Immature natural killer cell (primary cell): ENCODE measurements around the gene CDON. TPM values are rescaled to one million over a fixed set of nuclear protein-coding genes. Genes with fewer than 3 reads are reported as not detected.

Experiments used
- DNase-seq, 3 donors: peaks; one replicate each; pipeline ENCODE4 v3.0.0; 2022; ENCODE audit warnings: mixed read lengths in 1 of 3
- H3K27ac Mint-ChIP-seq, 6 donors: one replicate each; pipeline ENCODE4 v1.8.0; 2020; ENCODE audit warnings: mixed read lengths in 6 of 6, mild to moderate bottlenecking in 5 of 6, inconsistent platforms in 4 of 6, moderate library complexity in 3 of 6
- H3K27me3 Mint-ChIP-seq, 3 donors: one replicate each; pipeline ENCODE4 v1.8.0; 2020 to 2021; ENCODE audit warnings: low read depth in 3 of 3, mild to moderate bottlenecking in 3 of 3, mixed read lengths in 3 of 3, moderate library complexity in 3 of 3, inconsistent platforms in 1 of 3
- H3K36me3 Mint-ChIP-seq, 3 donors: one replicate each; pipeline ENCODE4 v1.8.0; 2020; ENCODE audit warnings: mixed read lengths in 3 of 3, inconsistent platforms in 2 of 3, mild to moderate bottlenecking in 2 of 3
- H3K4me1 Mint-ChIP-seq, 2 donors: one replicate each; pipeline ENCODE4 v1.8.0; 2020; ENCODE audit warnings: inconsistent platforms in 2 of 2, mild to moderate bottlenecking in 2 of 2, mixed read lengths in 2 of 2, moderate library complexity in 1 of 2
- H3K4me3 Mint-ChIP-seq, 5 donors: one replicate each; pipeline ENCODE4 v1.8.0; 2020; ENCODE audit warnings: mild to moderate bottlenecking in 5 of 5, mixed read lengths in 5 of 5, inconsistent platforms in 3 of 5, moderate library complexity in 3 of 5
- H3K9me3 Mint-ChIP-seq, 6 donors: one replicate each; pipeline ENCODE4 v1.8.0; 2020; ENCODE audit warnings: mild to moderate bottlenecking in 6 of 6, mixed read lengths in 6 of 6, inconsistent platforms in 4 of 6, moderate library complexity in 3 of 6
- polyA plus RNA-seq, 3 donors: library from polyadenylated mRNA; unstranded; fragments of 300-500 nt; fragmentation: Illumina TruSeq; gene quantifications; one replicate each; pipeline ENCODE4 v1.2.3, GENCODE V29; 2021

The CDON gene
- polyA plus RNA-seq, 3 donors from 2014 or later = not detected

- Mint-ChIP-seq H3K4me3 (no peak overlapping the region), H3K27ac (no peak overlapping the region), H3K4me1 (no peaks in the 10 kb centered on the region), H3K27me3 (peaks cover 4 to 9% (median 8%) of the 10 kb centered on the region in 3 donors), H3K36me3 (no peaks in the 10 kb centered on the region), H3K9me3 (no peaks in the 10 kb centered on the region)
- no peak for DNase-seq
Measured at GRCh38 chr11:126098204-126098769, 35.6 kb upstream of the CDON start.

- H3K36me3 Mint-ChIP-seq = no peaks in the 10 kb centered on the region
- H3K4me3 Mint-ChIP-seq = no peak overlapping the region
- H3K4me1 Mint-ChIP-seq = no peaks in the 10 kb centered on the region
Measured at GRCh38 chr11:126095745-126096144, 33.1 kb upstream of the CDON start.

GRCh38 chr11:126090452-126090851, 27.8 kb upstream of the CDON start:
- no peaks in the 10 kb centered on the region for H3K4me1 Mint-ChIP-seq
- H3K9me3 Mint-ChIP-seq = no peaks in the 10 kb centered on the region
- H3K36me3 Mint-ChIP-seq = no peaks in the 10 kb centered on the region
- DNase-seq = no peak
- H3K4me3 Mint-ChIP-seq = no peak overlapping the region
- H3K27ac Mint-ChIP-seq = no peak overlapping the region
- peaks cover 0 to 5% (median 2%) of the 10 kb centered on the region in 3 donors for H3K27me3 Mint-ChIP-seq

More at GRCh38 chr11:126095745-126096144, 33.1 kb upstream of the CDON start:
- DNase-seq = no peak
- Mint-ChIP-seq H3K27ac (no peak overlapping the region), H3K27me3 (peaks cover 5 to 8% (median 6%) of the 10 kb centered on the region in 3 donors), H3K9me3 (no peaks in the 10 kb centered on the region)

- no peaks in the 10 kb centered on the region for H3K4me1 Mint-ChIP-seq
- H3K36me3 Mint-ChIP-seq = no peaks in the 10 kb centered on the region
- DNase-seq = no peak
- no peaks in the 10 kb centered on the region for H3K9me3 Mint-ChIP-seq
- H3K4me3 Mint-ChIP-seq = no peak overlapping the region
- no peak overlapping the region for H3K27ac Mint-ChIP-seq
- H3K27me3 Mint-ChIP-seq = peaks cover 0 to 5% (median 0%) of the 10 kb centered on the region in 3 donors
Measured at GRCh38 chr11:126088999-126089398, 26.3 kb upstream of the CDON start.

GRCh38 chr11:126086248-126086647, 23.6 kb upstream of the CDON start:
- Mint-ChIP-seq H3K27me3 (peaks cover 0 to 3% (median 3%) of the 10 kb centered on the region in 3 donors), H3K9me3 (no peaks in the 10 kb centered on the region), H3K4me3 (no peak overlapping the region), H3K27ac (no peak overlapping the region), H3K4me1 (peaks cover 0 to 2% of the 10 kb centered on the region in 2 donors), H3K36me3 (no peaks in the 10 kb centered on the region)
- DNase-seq = no peak

GRCh38 chr11:126084608-126084912, 21.9 kb upstream of the CDON start:
- no peak for DNase-seq
- Mint-ChIP-seq H3K27ac (no peak overlapping the region), H3K27me3 (peaks cover 0 to 7% (median 3%) of the 10 kb centered on the region in 3 donors), H3K9me3 (no peaks in the 10 kb centered on the region), H3K36me3 (no peaks in the 10 kb centered on the region), H3K4me1 (peaks cover 0 to 2% of the 10 kb centered on the region in 2 donors), H3K4me3 (no peak overlapping the region)

- Mint-ChIP-seq H3K27me3 (peaks cover 0 to 7% (median 3%) of the 10 kb centered on the region in 3 donors), H3K9me3 (no peaks in the 10 kb centered on the region), H3K4me1 (peaks cover 0 to 2% of the 10 kb centered on the region in 2 donors), H3K36me3 (no peaks in the 10 kb centered on the region), H3K27ac (no peak overlapping the region), H3K4me3 (no peak overlapping the region)
- no peak for DNase-seq
Measured at GRCh38 chr11:126083829-126084607, 21.4 kb upstream of the CDON start.

GRCh38 chr11:126082251-126083109, 19.8 kb upstream of the CDON start:
- H3K4me1 Mint-ChIP-seq = peaks cover 0 to 2% of the 10 kb centered on the region in 2 donors
- no peak overlapping the region for H3K27ac Mint-ChIP-seq
- no peak overlapping the region for H3K4me3 Mint-ChIP-seq

GRCh38 chr11:126081915-126082250, 19.2 kb upstream of the CDON start:
- no peaks in the 10 kb centered on the region for H3K36me3 Mint-ChIP-seq
- no peak overlapping the region for H3K4me3 Mint-ChIP-seq
- H3K27ac Mint-ChIP-seq = no peak overlapping the region
- peaks cover 0 to 2% of the 10 kb centered on the region in 2 donors for H3K4me1 Mint-ChIP-seq
- H3K9me3 Mint-ChIP-seq = no peaks in the 10 kb centered on the region
- H3K27me3 Mint-ChIP-seq = peaks cover 0 to 7% (median 7%) of the 10 kb centered on the region in 3 donors
- no peak for DNase-seq

More at GRCh38 chr11:126082251-126083109, 19.8 kb upstream of the CDON start:
- Mint-ChIP-seq H3K36me3 (no peaks in the 10 kb centered on the region), H3K9me3 (no peaks in the 10 kb centered on the region), H3K27me3 (peaks cover 0 to 7% (median 7%) of the 10 kb centered on the region in 3 donors)
- no peak for DNase-seq

GRCh38 chr11:126080161-126080941, 17.7 kb upstream of the CDON start:
- Mint-ChIP-seq H3K9me3 (no peaks in the 10 kb centered on the region), H3K27me3 (peaks cover 0 to 7% (median 7%) of the 10 kb centered on the region in 3 donors), H3K27ac (no peak overlapping the region), H3K4me3 (no peak overlapping the region), H3K36me3 (no peaks in the 10 kb centered on the region), H3K4me1 (peaks cover 0 to 2% of the 10 kb centered on the region in 2 donors)
- no peak for DNase-seq

- DNase-seq = no peak
- no peak overlapping the region for H3K4me3 Mint-ChIP-seq
- H3K27me3 Mint-ChIP-seq = peaks cover 3 to 7% (median 7%) of the 10 kb centered on the region in 3 donors
- peaks cover 0 to 2% of the 10 kb centered on the region in 2 donors for H3K4me1 Mint-ChIP-seq
- H3K9me3 Mint-ChIP-seq = no peaks in the 10 kb centered on the region
- H3K27ac Mint-ChIP-seq = no peak overlapping the region
- no peaks in the 10 kb centered on the region for H3K36me3 Mint-ChIP-seq
Measured at GRCh38 chr11:126079621-126080124, 17.0 kb upstream of the CDON start.

GRCh38 chr11:126076641-126077040, 14.0 kb upstream of the CDON start:
- Mint-ChIP-seq H3K4me1 (no peaks in the 10 kb centered on the region), H3K27me3 (peaks cover 4 to 6% (median 5%) of the 10 kb centered on the region in 3 donors), H3K27ac (no peak overlapping the region), H3K4me3 (no peak overlapping the region), H3K9me3 (no peaks in the 10 kb centered on the region), H3K36me3 (no peaks in the 10 kb centered on the region)
- no peak for DNase-seq

GRCh38 chr11:126072801-126073594, 10.3 kb upstream of the CDON start:
- H3K27ac Mint-ChIP-seq = no peak overlapping the region
- no peaks in the 10 kb centered on the region for H3K9me3 Mint-ChIP-seq
- H3K36me3 Mint-ChIP-seq = no peaks in the 10 kb centered on the region
- peaks cover 2 to 6% (median 4%) of the 10 kb centered on the region in 3 donors for H3K27me3 Mint-ChIP-seq
- no peak for DNase-seq
- no peaks in the 10 kb centered on the region for H3K4me1 Mint-ChIP-seq
- H3K4me3 Mint-ChIP-seq = no peak overlapping the region
